ENCODE results near the gene IQSEC1.

DNA sequence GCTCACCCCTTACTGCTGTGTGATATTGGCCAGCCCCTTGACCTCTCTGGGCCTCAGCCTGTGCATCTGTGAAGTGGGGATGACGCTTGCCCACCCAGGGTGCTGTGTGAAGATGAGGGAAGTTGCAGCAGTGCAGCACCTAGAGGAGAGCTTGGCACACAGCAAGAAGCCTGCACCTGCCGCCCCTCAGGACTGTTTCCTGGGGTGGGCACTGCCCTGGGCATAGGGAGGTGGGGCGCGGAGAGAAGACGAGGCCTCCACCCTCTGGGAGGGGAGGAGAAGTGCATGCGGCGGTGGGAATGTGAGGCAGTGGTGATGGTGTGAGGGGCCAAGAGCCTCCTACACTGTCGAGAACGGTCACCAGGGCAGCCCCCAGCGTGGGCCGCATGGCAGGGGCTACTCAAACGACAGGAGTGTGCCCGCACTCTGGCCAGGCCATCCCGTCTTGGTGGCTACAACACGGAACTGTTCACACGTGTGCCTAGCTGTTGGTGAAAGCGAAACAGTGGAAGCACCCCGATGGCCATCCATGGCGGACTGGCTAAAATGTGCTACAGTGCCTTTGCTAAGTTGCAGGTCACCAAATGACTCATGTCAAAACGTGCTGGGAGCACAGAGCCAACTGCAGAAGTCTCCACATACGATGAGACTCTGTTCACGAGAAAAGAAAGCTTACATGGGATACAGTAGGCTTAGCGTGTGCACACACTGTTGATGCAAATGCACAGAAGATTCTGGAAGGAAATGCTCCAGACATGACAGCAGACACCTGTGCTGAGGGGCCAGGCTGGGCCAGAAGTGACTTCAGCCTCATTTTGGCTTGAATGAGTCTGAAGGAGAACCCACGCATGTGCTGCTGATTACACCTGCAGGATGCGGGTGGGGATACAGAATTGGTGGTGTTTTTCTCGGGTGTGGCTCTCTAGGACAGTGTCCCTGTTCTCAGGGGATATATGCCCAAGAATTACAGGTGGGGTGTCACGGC lies 40.4 kb upstream of the IQSEC1 start:
- TF ChIP-seq TAF1 (IDR thresholded peaks at IDR 0.05; ENCODE audit: low read depth, low read length) (no peak), POLR2A (IDR thresholded peaks at IDR 0.05; ENCODE audit: low read depth, low read length) (no peak)
